AG09319 (cell line): ENCODE results near the gene BANK1.

Experiments used
- DNase-seq: peaks from one replicate; pipeline ENCODE4 v3.0.0-alpha.2; 2010; ENCODE audit warnings: low read depth; ENCODE audit errors: extremely low read depth
- TF ChIP-seq, protein P1 (sequence below): IDR thresholded peaks from 2 replicates; pipeline ENCODE4 v1.5.1; 2011; ENCODE audit warnings: low read depth, mild to moderate bottlenecking, inconsistent platforms, low read length, moderate library complexity

The BANK1 gene

GRCh38 chr4:101993842-101994775 lies 203.6 kb downstream of the BANK1 start:
- no peak for DNase-seq
- TF ChIP-seq, protein P1, sequence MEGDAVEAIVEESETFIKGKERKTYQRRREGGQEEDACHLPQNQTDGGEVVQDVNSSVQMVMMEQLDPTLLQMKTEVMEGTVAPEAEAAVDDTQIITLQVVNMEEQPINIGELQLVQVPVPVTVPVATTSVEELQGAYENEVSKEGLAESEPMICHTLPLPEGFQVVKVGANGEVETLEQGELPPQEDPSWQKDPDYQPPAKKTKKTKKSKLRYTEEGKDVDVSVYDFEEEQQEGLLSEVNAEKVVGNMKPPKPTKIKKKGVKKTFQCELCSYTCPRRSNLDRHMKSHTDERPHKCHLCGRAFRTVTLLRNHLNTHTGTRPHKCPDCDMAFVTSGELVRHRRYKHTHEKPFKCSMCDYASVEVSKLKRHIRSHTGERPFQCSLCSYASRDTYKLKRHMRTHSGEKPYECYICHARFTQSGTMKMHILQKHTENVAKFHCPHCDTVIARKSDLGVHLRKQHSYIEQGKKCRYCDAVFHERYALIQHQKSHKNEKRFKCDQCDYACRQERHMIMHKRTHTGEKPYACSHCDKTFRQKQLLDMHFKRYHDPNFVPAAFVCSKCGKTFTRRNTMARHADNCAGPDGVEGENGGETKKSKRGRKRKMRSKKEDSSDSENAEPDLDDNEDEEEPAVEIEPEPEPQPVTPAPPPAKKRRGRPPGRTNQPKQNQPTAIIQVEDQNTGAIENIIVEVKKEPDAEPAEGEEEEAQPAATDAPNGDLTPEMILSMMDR, result no peak

DNA sequence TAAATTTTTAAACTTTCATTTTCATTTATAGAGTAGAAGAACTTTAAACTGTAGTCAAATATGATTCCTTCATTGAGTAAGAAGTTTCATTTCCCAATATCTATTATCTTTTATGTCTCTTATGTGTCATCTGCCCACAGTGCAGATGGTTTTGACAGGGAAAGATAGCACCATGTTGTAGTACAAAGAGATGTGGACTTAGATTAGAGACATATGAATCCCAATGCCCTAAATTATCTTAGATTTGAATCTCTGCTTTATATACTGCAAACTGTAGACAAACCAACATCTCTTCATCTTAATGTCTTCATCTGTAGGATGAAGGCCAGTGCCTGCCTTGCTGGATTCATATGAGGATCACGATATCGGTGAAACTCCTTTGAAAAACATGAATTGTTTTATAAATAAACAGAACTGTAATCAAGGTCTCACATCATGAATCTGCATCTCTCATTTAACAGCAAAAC lies 217.5 kb downstream of the BANK1 start:
- DNase-seq, result no peak
- TF ChIP-seq, protein P1, result no peak

DNA sequence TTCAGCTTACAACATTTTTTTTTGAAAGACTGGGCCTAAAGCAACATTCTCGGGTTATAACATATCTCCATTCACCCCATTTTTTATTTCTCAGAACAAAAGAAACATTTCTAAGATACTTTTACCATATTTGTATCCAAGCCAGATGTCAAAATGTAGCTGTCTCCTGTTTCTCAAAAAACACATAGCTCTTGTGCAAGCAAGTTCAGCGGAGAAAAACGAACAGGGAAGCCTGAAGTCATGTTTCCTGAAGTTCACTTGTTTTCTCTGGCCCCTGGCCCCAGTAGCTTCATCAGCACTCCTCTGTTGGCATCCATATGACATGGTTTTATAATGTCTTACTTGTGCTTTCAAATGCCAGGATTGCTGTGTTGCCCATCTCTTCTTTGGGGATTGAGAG lies 218.2 kb downstream of the BANK1 start:
- TF ChIP-seq, protein P1, result no peak
- no peak for DNase-seq

- no peak for DNase-seq
- TF ChIP-seq, protein P1, result no peak
These were observed 231.8 kb downstream of the BANK1 start for GRCh38 chr4:102022343-102022742.

DNA sequence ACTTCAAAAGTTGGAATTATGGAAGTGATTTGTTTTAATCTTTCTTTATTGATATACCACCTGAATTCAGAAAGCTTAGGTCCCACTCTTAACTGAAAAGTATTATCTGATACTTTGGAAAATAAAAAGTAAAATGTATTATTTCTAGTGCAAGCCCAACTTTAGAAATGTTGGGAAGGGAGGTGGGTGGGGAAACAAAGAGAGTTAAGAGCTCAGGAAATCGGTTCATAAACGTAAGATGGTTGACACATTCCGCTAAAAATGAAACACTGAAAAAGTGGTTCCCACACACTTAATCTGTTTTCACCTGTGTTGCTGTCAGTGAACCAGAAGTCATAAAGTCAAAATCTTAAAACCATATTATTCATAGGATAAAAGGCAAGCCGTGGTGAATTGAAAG lies 237.4 kb downstream of the BANK1 start:
- DNase-seq, result no peak
- TF ChIP-seq, protein P1, result no peak

GRCh38 chr4:102031406-102031805 lies 240.9 kb downstream of the BANK1 start:
- no peak for DNase-seq
- TF ChIP-seq, protein P1, result no peak

- no peak for DNase-seq
- TF ChIP-seq, protein P1, result no peak
These were observed 245.5 kb downstream of the BANK1 start for GRCh38 chr4:102036016-102036415.
